ENCODE results near the gene FAM89B.

FAM89B gene

GRCh38 chr11:65574811-65575567 is 2.7 kb downstream of the FAM89B start:
- Mint-ChIP-seq H3K4me1 (peaks cover 70% of the 10 kb centered on the region), H3K4me3 (peak overlapping the region; percentile 79), H3K27me3 (ENCODE audit: low read depth, poor library complexity) (peaks cover 18% of the 10 kb centered on the region), H3K36me3 (ENCODE audit: low read depth) (no peaks in the 10 kb centered on the region), H3K9me3 (no peaks in the 10 kb centered on the region), H3K27ac (no peak overlapping the region)
- DNase-seq, result no peak
- no peak for TF ChIP-seq CTCF (IDR thresholded peaks at IDR 0.05)

- Mint-ChIP-seq H3K9me3 (no peaks in the 10 kb centered on the region), H3K4me3 (peak within 1 kb of the TSS; percentile 79), H3K27me3 (ENCODE audit: low read depth, poor library complexity) (peaks cover 15% of the 10 kb centered on the region), H3K27ac (no peak within 1 kb of the TSS), H3K4me1 (peaks cover 64% of the 10 kb centered on the region), H3K36me3 (ENCODE audit: low read depth) (no peaks in the 10 kb centered on the region)
- no peak for TF ChIP-seq CTCF (IDR thresholded peaks at IDR 0.05)
- DNase-seq, result peak; percentile 77
These were observed 3.4 kb downstream of the FAM89B start, which contains the start of gene EHBP1L1 for GRCh38 chr11:65575568-65576231. Gene EHBP1L1 (plus strand): TSS chr11:65576053. CDS start chr11:65576303, 250 bp downstream.

- H3K9me3 Mint-ChIP-seq, result no peaks in the 10 kb centered on the region
- no peak for DNase-seq
- H3K4me1 Mint-ChIP-seq, result peaks cover 57% of the 10 kb centered on the region
- no peaks in the 10 kb centered on the region for H3K36me3 Mint-ChIP-seq (ENCODE audit: low read depth)
- peak overlapping the region; percentile 72 for H3K4me3 Mint-ChIP-seq
- no peak for TF ChIP-seq CTCF (IDR thresholded peaks at IDR 0.05)
- no peak overlapping the region for H3K27ac Mint-ChIP-seq
- peaks cover 15% of the 10 kb centered on the region for H3K27me3 Mint-ChIP-seq (ENCODE audit: low read depth, poor library complexity)
These were observed 4.0 kb downstream of the FAM89B start for GRCh38 chr11:65576232-65576866.

- no peak for TF ChIP-seq CTCF (IDR thresholded peaks at IDR 0.05)
- H3K27me3 Mint-ChIP-seq (ENCODE audit: low read depth, poor library complexity), result peaks cover 19% of the 10 kb centered on the region
- H3K9me3 Mint-ChIP-seq, result no peaks in the 10 kb centered on the region
- H3K4me3 Mint-ChIP-seq, result peak overlapping the region; percentile 72
- H3K27ac Mint-ChIP-seq, result no peak overlapping the region
- DNase-seq, result no peak
- H3K36me3 Mint-ChIP-seq (ENCODE audit: low read depth), result no peaks in the 10 kb centered on the region
- H3K4me1 Mint-ChIP-seq, result peaks cover 50% of the 10 kb centered on the region
These were observed 4.8 kb downstream of the FAM89B start for GRCh38 chr11:65576867-65577755.

- H3K9me3 Mint-ChIP-seq, result no peaks in the 10 kb centered on the region
- H3K4me1 Mint-ChIP-seq, result peaks cover 46% of the 10 kb centered on the region
- H3K27me3 Mint-ChIP-seq (ENCODE audit: low read depth, poor library complexity), result peaks cover 25% of the 10 kb centered on the region
- TF ChIP-seq CTCF (IDR thresholded peaks at IDR 0.05), result no peak
- no peak overlapping the region for H3K27ac Mint-ChIP-seq
- H3K36me3 Mint-ChIP-seq (ENCODE audit: low read depth), result no peaks in the 10 kb centered on the region
- no peak for DNase-seq
- peak overlapping the region; percentile 33 for H3K4me3 Mint-ChIP-seq
These were observed 5.4 kb downstream of the FAM89B start for GRCh38 chr11:65577756-65578109.
